ENCODE data around the gene OGFOD3. TPM values are rescaled to one million over a fixed set of nuclear protein-coding genes. Genes with fewer than 3 reads are reported as not detected.
A peak's percentile ranks its signal among the peaks of the same experiment; 100 is the strongest.
"Not testable (repeated sequence)": the region's sequence is repeated elsewhere in the genome, so short reads cannot be mapped to it uniquely, and the experiment has no call there.

Gene OGFOD3
- total and polyA plus RNA-seq, 2 experiments from 2014 or later, result 38.1 to 44.7 TPM

DNA sequence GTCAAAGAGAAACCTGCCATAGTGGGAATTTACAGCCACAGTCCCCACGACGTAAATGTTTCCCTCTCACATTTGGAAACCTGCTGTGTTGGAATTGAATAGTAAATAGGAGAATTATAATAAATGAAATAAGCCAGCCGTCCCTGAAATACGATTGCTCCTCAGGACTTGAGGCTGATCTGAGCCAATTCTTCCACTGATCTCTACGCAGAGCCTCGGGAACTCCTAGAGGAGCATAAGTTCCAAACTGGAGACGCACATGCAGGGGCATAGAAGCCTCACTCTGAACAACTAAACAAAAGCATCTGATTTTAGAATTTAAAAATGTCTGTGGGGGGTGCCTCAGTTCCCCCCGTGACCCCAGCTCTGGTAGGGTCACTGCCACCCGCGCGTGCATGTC lies 69.5 kb downstream of the OGFOD3 start:
- TF ChIP-seq EZH2phosphoT487 (IDR thresholded peaks at IDR 0.05; ENCODE audit: insufficient read depth, low read depth) (no peak), EZH2 (IDR thresholded peaks at IDR 0.05; ENCODE audit: insufficient read depth, poor library complexity, severe bottlenecking) (no peak)
- in situ Hi-C loops (cut with MboI), result no loop called here
- WGBS, 2 experiments (ENCODE audit: low coverage in 1 of 2, low lambda C conversion rate in 2 of 2, missing lambda C conversion rate in 2 of 2), result 9 to 10% methylated on average over 11 of the region's 11 CpGs

DNA sequence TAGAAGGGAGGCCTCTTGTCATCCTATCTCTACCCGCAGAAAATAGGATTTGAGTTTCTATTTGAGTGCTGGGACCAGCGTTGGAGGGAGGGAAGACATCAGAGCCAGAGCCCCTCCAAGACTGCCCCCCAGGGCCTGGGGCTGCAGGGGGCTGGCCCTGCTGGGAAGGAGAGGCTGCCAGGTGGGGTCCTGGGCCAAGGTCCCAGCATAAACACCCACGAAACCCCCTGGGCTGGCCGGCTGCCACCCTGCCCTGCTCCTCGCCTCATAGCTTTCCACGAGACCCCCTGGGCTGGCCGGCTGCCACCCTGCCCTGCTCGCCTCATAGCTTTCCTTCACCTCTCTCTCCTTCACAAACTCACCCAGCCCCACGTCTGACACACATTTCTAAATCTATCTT lies 70.0 kb downstream of the OGFOD3 start:
- Histone ChIP-seq H3K9me3 (ENCODE audit: low read depth) (no peaks in the 10 kb centered on the region), H3K27ac (no peak overlapping the region), H3K9ac (no peak overlapping the region), H3K27me3 (replicated peaks; ENCODE audit: insufficient read depth) (no peaks in the 10 kb centered on the region), H2AFZ (no peak overlapping the region), H3F3A (ENCODE audit: insufficient read depth) (peaks cover 7% of the 10 kb centered on the region), H3K4me3 (no peak overlapping the region), H3K36me3 (ENCODE audit: low read depth) (no peaks in the 10 kb centered on the region), H3K4me1 (ENCODE audit: insufficient read depth) (peaks cover 10% of the 10 kb centered on the region), H3K4me2 (ENCODE audit: unreplicated experiment) (no peak overlapping the region), H3K79me2 (ENCODE audit: insufficient read depth) (no peaks in the 10 kb centered on the region), H3K9me2 (ENCODE audit: insufficient read depth) (no peaks in the 10 kb centered on the region), H4K20me1 (ENCODE audit: insufficient read depth) (no peaks in the 10 kb centered on the region)
- no peak for TF ChIP-seq EZH2phosphoT487 (IDR thresholded peaks at IDR 0.05; ENCODE audit: insufficient read depth, low read depth)
- no peak for TF ChIP-seq EZH2 (IDR thresholded peaks at IDR 0.05; ENCODE audit: insufficient read depth, poor library complexity, severe bottlenecking)
- WGBS, 2 experiments (ENCODE audit: low coverage in 1 of 2, low lambda C conversion rate in 2 of 2, missing lambda C conversion rate in 2 of 2), result 63 to 66% methylated on average over 9 of the region's 9 CpGs
- in situ Hi-C loops (cut with MboI), result no loop called here
- no peak for DNase-seq

More for the DNA sequence above, 69.5 kb downstream of the OGFOD3 start:
- no peak overlapping the region for H2AFZ ChIP-seq
- H3K4me2 ChIP-seq (ENCODE audit: unreplicated experiment), result peak overlapping the region; percentile 57
- H3K36me3 ChIP-seq (ENCODE audit: low read depth), result no peaks in the 10 kb centered on the region
- no peaks in the 10 kb centered on the region for H3K79me2 ChIP-seq (ENCODE audit: insufficient read depth)
- H4K20me1 ChIP-seq (ENCODE audit: insufficient read depth), result no peaks in the 10 kb centered on the region
- H3K4me1 ChIP-seq (ENCODE audit: insufficient read depth), result peaks cover 10% of the 10 kb centered on the region
- no peak overlapping the region for H3K27ac ChIP-seq
- no peak overlapping the region for H3K9ac ChIP-seq
- no peak for DNase-seq
- peak overlapping the region; percentile 39; the same call in 1 of the 2 replicates for H3K4me3 ChIP-seq
- no peaks in the 10 kb centered on the region for H3K9me2 ChIP-seq (ENCODE audit: insufficient read depth)
- H3F3A ChIP-seq (ENCODE audit: insufficient read depth), result peaks cover 7% of the 10 kb centered on the region
- no peaks in the 10 kb centered on the region for H3K9me3 ChIP-seq (ENCODE audit: low read depth)
- H3K27me3 ChIP-seq (replicated peaks; ENCODE audit: insufficient read depth), result no peaks in the 10 kb centered on the region

DNA sequence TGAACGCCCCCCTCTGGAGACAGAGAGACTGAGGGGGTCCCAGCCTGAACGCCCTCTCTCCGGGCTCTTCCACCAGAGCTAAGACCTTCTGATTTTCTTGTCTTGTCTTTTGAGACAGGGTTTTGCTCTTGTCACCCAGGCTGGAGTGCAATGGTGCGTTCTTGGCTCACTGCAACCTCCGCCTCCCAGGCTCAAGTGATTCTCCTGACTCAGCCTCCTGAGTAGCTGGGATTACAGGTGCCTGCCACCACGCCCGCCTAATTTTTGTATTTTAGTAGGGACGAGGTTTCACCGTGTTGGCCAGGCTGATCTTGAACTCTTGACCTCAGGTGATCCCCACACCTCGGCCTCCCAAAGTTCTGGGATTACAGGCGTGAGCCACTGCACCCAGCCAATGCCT lies 70.4 kb downstream of the OGFOD3 start:
- H3K27me3 ChIP-seq (replicated peaks; ENCODE audit: insufficient read depth); DNase-seq; H3K4me2 ChIP-seq (ENCODE audit: unreplicated experiment); H3F3A ChIP-seq (ENCODE audit: insufficient read depth); H2AFZ ChIP-seq; H3K79me2 ChIP-seq (ENCODE audit: insufficient read depth); H3K4me3 ChIP-seq; H3K4me1 ChIP-seq (ENCODE audit: insufficient read depth); in situ Hi-C loops (cut with MboI); H3K9me2 ChIP-seq (ENCODE audit: insufficient read depth); H3K9me3 ChIP-seq (ENCODE audit: low read depth); H3K27ac ChIP-seq; H3K9ac ChIP-seq; H3K36me3 ChIP-seq (ENCODE audit: low read depth); H4K20me1 ChIP-seq (ENCODE audit: insufficient read depth): not testable (repeated sequence)
- 82 to 83% methylated on average over 10 to 11 of the region's 11 CpGs for WGBS, 2 experiments (ENCODE audit: low coverage in 1 of 2, low lambda C conversion rate in 2 of 2, missing lambda C conversion rate in 2 of 2)

DNA sequence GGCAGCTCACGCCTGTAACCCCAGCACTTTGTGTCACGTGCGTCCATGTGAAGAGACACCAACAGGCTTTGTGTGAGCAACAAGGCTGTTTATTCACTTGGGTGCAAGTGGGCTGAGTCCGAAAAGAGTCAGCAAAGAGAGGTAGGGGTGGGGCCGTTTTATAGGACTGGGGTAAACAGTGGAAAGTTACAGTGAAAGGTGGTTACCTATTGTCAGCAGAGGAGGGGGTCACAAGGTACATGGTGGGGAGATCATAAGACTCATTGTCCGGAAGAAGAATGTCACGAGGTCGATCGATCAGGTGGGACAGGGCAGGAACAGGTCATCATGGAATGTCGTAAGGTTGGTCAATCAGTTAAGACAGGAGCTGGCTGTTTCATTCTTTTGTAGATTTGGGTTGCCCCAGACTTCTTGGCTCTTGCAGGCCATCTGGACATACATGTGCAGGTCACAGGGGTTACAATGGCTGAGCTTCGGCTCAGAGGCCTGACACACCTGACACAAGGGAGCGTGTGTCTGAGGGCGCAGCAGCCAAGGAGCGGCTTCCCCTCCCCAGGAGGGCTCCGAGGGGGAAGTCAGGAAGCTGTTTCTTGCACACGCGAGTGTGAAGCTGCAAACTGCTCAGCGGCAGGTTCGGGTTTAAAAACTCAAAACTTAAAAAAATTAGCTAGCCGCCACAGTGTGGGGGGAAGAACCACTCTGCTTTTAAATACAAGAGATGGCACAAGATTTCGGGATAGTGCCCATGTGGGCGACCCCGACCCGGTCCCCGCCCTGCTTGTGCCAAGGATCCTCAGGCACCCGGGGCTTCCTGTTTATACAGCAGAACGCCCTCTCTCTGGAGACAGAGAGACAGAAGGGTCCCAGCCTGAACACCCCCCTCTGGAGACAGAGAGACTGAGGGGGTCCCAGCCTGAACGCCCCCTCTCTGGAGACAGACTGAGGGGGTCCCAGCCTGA lies 71.8 kb downstream of the OGFOD3 start:
- no peak overlapping the region for H3K9ac ChIP-seq
- H3K79me2 ChIP-seq (ENCODE audit: insufficient read depth), result no peaks in the 10 kb centered on the region
- in situ Hi-C loops (cut with MboI), result no loop called here
- H3K9me2 ChIP-seq (ENCODE audit: insufficient read depth), result no peaks in the 10 kb centered on the region
- H3K4me1 ChIP-seq (ENCODE audit: insufficient read depth), result peaks cover 10% of the 10 kb centered on the region
- H3K36me3 ChIP-seq (ENCODE audit: low read depth), result no peaks in the 10 kb centered on the region
- no peak overlapping the region for H3K4me3 ChIP-seq
- no peaks in the 10 kb centered on the region for H3K9me3 ChIP-seq (ENCODE audit: low read depth)
- peaks cover 7% of the 10 kb centered on the region for H3F3A ChIP-seq (ENCODE audit: insufficient read depth)
- H2AFZ ChIP-seq, result no peak overlapping the region
- no peaks in the 10 kb centered on the region for H4K20me1 ChIP-seq (ENCODE audit: insufficient read depth)
- H3K27ac ChIP-seq, result no peak overlapping the region
- WGBS, 2 experiments (ENCODE audit: low coverage in 1 of 2, low lambda C conversion rate in 2 of 2, missing lambda C conversion rate in 2 of 2), result 82 to 85% methylated on average over 28 of the region's 28 CpGs
- TF ChIP-seq EZH2 (IDR thresholded peaks at IDR 0.05; ENCODE audit: insufficient read depth, poor library complexity, severe bottlenecking) (no peak), EZH2phosphoT487 (IDR thresholded peaks at IDR 0.05; ENCODE audit: insufficient read depth, low read depth) (no peak)
- H3K4me2 ChIP-seq (ENCODE audit: unreplicated experiment), result no peak overlapping the region
- H3K27me3 ChIP-seq (replicated peaks; ENCODE audit: insufficient read depth), result no peaks in the 10 kb centered on the region
- DNase-seq, result no peak

Data from GM23248 (cell line).